ENCODE data around the gene SMIM24. TPM values are rescaled to one million over a fixed set of nuclear protein-coding genes. Genes with fewer than 3 reads are reported as not detected.
"Not testable (repeated sequence)": the region's sequence is repeated elsewhere in the genome, so short reads cannot be mapped to it uniquely, and the experiment has no call there.

SMIM24 gene
- total RNA-seq, 6 donors from 2014 or later: 1.7 TPM; not detected in 5

DNA sequence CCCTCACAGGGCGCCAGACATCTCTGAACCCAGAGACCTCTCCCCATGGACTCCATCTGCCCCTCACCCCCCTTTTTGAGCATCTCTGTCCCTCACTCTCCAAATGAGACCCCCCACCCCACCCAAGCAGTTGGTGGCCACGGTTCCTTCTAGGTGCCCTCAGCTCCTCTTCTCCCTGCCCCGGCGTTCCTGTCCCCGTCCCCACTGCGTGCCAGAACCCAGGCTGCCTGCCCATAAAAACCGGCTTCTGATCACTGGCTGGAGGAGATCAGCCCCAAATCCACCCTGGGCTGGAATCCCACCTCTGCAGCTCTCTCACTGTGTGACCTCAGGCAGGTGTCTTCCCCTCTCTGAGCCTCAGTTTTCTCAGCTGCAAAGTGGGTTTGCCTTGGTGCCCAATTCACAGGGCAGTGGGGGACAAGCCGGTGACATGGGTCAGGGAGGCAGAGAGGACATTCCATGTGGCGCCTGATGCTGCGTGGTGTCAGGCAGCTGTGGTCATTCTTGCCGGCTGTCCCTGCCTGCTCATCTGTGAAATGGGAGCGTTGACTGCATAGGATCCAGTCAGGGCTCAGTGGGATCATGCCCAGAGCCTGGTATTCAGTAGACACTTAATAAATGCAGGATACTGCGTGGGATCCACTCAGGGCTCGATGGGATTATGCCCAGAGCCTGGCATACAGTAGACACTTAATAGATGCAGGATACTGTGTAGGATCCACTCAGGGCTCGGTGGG, 25.5 kb downstream of the SMIM24 start:
- ATAC-seq (ENCODE audit: low FRiP score in 2 of 2): no peak
- 93 to 97% methylated on average over 13 to 15 of the region's 15 CpGs for WGBS, 2 donors

DNA sequence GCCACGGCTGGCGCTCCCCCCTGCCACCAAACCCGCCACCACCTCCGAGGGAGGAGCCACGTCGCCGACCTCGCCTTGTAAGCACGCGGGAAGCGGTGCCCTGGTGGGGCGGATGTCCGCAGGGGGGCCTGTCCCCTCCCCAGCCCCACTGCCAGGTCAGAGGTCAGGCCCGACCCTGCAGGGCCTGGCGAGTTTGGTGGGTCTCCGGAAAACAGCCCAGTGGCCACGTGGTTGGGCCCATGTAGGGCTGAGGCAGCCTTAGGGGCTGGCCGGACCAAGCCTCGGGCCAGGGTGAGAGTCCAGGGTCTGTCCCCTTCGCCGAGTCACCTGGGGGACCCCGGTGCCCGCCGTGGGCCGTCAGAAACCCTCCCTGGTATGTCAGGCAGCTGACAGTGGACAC, 26.5 kb downstream of the SMIM24 start:
- Histone ChIP-seq H3K9me3 (no peaks in the 10 kb centered on the region), H3K36me3 (peaks cover 22 to 88% (median 65%) of the 10 kb centered on the region in 4 donors), H3K4me3 (no peak overlapping the region), H3K27ac (peak overlapping the region in 2 of 4 donors; percentile 53 to 85), H3K27me3 (no peaks in the 10 kb centered on the region), H3K4me1 (peaks cover 14 to 34% (median 30%) of the 10 kb centered on the region in 4 donors)
- TF ChIP-seq POLR2A (IDR thresholded peaks at IDR 0.05) (no peak), EP300 (IDR thresholded peaks at IDR 0.05) (no peak), POLR2AphosphoS5 (IDR thresholded peaks at IDR 0.05) (no peak)
- TF ChIP-seq, protein P1, sequence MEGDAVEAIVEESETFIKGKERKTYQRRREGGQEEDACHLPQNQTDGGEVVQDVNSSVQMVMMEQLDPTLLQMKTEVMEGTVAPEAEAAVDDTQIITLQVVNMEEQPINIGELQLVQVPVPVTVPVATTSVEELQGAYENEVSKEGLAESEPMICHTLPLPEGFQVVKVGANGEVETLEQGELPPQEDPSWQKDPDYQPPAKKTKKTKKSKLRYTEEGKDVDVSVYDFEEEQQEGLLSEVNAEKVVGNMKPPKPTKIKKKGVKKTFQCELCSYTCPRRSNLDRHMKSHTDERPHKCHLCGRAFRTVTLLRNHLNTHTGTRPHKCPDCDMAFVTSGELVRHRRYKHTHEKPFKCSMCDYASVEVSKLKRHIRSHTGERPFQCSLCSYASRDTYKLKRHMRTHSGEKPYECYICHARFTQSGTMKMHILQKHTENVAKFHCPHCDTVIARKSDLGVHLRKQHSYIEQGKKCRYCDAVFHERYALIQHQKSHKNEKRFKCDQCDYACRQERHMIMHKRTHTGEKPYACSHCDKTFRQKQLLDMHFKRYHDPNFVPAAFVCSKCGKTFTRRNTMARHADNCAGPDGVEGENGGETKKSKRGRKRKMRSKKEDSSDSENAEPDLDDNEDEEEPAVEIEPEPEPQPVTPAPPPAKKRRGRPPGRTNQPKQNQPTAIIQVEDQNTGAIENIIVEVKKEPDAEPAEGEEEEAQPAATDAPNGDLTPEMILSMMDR (IDR thresholded peaks at IDR 0.05): no peak
- WGBS, 2 donors: 96% methylated on average over 25 of the region's 25 CpGs; no CpG with 5 or more reads in 1 of the 2 donors
- ATAC-seq (ENCODE audit: low FRiP score in 2 of 2) (no peak), DNase-seq (peak in 1 of 2 donors; percentile 81)

More for the DNA sequence above, 25.5 kb downstream of the SMIM24 start:
- DNase-seq: no peak
- peaks cover 22 to 78% (median 55%) of the 10 kb centered on the region in 4 donors for H3K36me3 ChIP-seq
- TF ChIP-seq POLR2AphosphoS5 (IDR thresholded peaks at IDR 0.05) (no peak), EP300 (IDR thresholded peaks at IDR 0.05) (no peak), POLR2A (IDR thresholded peaks at IDR 0.05) (no peak)
- TF ChIP-seq, protein P1 (IDR thresholded peaks at IDR 0.05): no peak
- no peaks in the 10 kb centered on the region for H3K9me3 ChIP-seq
- H3K4me1 ChIP-seq: peaks cover 23 to 44% (median 39%) of the 10 kb centered on the region in 4 donors
- H3K27ac ChIP-seq: peak overlapping the region in 2 of 4 donors; percentile 53 to 85
- H3K4me3 ChIP-seq: no peak overlapping the region
- H3K27me3 ChIP-seq: no peaks in the 10 kb centered on the region

DNA sequence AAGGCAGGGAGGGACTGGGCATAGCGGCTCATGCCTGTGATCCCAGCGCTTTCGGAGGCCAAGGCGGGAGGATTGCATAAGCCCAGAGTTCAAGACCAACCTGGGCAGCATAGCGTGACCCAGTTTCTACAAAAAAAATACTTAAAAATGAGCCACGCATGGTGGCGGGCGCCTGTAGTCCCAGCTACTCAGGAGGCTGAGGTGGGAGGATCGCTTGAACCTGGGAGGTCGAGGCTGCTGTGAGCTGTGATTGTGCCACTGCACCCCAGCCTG, 27.4 kb downstream of the SMIM24 start:
- H3K27me3 ChIP-seq; H3K9me3 ChIP-seq; ATAC-seq (ENCODE audit: low FRiP score in 2 of 2); DNase-seq; H3K4me3 ChIP-seq: not testable (repeated sequence)
- WGBS, 2 donors: 94 to 97% methylated on average over 10 of the region's 10 CpGs
- Histone ChIP-seq H3K27ac (peak overlapping the region in 3 of 4 donors; percentile 2 to 85 (median 75)), H3K36me3 (peaks cover 25 to 98% (median 70%) of the 10 kb centered on the region in 4 donors), H3K4me1 (peaks cover 6 to 25% (median 21%) of the 10 kb centered on the region in 4 donors)

DNA sequence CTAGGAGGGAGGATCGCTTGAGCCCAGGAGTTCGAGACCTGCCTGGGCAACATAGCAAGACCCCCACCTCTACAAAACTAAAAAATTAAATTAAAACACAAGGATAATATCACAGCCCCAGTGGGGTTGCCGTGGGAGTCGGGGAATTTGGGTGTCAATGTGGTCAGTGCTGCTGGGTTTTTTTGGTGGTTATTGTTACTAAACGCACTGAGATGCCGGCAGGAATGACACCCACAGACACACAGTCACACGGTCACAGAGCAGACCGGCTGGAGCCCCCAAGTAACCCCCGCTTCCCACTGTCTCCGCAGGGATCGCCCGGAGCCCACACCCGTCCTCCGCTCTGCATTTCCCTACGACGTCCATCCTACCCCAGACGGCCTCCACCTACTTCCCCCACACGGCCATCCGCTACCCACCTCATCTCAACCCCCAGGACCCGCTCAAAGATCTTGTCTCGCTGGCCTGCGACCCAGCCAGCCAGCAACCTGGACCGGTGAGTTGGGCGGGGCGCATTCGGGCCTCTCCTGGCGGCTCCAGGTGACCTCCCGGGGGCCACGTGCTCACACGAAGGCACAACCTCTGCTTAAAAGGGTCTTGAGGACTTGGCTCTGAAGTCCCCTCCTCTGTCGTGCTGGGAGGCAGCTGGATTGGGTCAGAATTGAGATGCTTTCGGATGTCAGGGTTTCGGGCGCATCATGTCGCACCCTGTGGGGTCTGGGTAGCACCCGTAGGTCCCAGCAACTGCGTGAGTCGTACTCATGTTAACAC, 28.0 kb downstream of the SMIM24 start:
- Histone ChIP-seq H3K9me3 (no peaks in the 10 kb centered on the region), H3K4me3 (no peak overlapping the region), H3K27me3 (no peaks in the 10 kb centered on the region), H3K27ac (peak overlapping the region; percentile 2 to 85 (median 74)), H3K36me3 (peaks cover 25 to 99% (median 69%) of the 10 kb centered on the region in 4 donors), H3K4me1 (peaks cover 4 to 20% (median 16%) of the 10 kb centered on the region in 4 donors)
- TF ChIP-seq, protein P1 (IDR thresholded peaks at IDR 0.05): no peak
- no peak for TF ChIP-seq POLR2AphosphoS5 (IDR thresholded peaks at IDR 0.05)
- no peak for TF ChIP-seq POLR2A (IDR thresholded peaks at IDR 0.05)
- no peak for TF ChIP-seq EP300 (IDR thresholded peaks at IDR 0.05)
- DNase-seq (peak in 1 of 2 donors; percentile 79), ATAC-seq (ENCODE audit: low FRiP score in 2 of 2) (no peak)
- 90 to 92% methylated on average over 23 to 33 of the region's 38 CpGs for WGBS, 2 donors

DNA sequence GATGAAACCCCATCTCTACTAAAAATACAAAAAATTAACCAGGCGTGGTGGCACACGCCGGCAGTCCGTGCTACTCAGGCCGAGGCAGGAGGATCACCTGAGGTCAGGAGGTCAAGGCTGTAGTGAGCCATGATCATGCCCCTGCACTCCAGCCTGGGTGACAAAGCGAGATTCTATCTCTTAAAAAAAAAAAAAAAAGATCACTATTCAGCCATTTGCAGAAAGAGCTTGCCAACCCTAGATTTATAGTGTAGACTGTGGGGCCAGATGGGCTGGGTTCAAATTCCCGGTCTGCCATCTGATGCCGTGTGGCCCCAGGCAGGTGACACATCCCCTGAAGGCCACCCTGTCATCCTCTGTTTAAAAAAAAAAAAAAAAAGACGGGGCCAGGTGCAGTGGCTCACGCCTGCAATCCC, 28.9 kb downstream of the SMIM24 start:
- TF ChIP-seq POLR2AphosphoS5 (IDR thresholded peaks at IDR 0.05) (no peak), POLR2A (IDR thresholded peaks at IDR 0.05) (no peak), EP300 (IDR thresholded peaks at IDR 0.05) (no peak)
- TF ChIP-seq, protein P1 (IDR thresholded peaks at IDR 0.05): no peak
- H3K36me3 ChIP-seq: peaks cover 25 to 96% (median 64%) of the 10 kb centered on the region in 4 donors

More for the DNA sequence above, 28.9 kb downstream of the SMIM24 start:
- Histone ChIP-seq H3K27ac (peak overlapping the region; percentile 59 to 85 (median 74)), H3K4me3 (no peak overlapping the region), H3K4me1 (peaks cover 3 to 16% (median 14%) of the 10 kb centered on the region in 4 donors), H3K9me3 (no peaks in the 10 kb centered on the region), H3K27me3 (no peaks in the 10 kb centered on the region)
- WGBS, 2 donors: 89 to 90% methylated on average over 10 of the region's 10 CpGs
- peak in 1 of 2 donors; percentile 10 for DNase-seq
- ATAC-seq (ENCODE audit: low FRiP score in 2 of 2): no peak
